Measurements from ENCODE around the gene RPRD2. TPM values are rescaled to one million over a fixed set of nuclear protein-coding genes. Genes with fewer than 3 reads are reported as not detected.

RPRD2 gene
- total and polyA plus RNA-seq, 9 of the 15 experiments (the other 6 are each of a cell fraction or from before 2014, with no cell fraction given): 1.5 to 21.6 (median 7.7) TPM

- TF ChIP-seq ARID3A (IDR thresholded peaks at IDR 0.05; ENCODE audit: borderline replicate concordance, low read depth, low read length): 0 out of 2 replicates have a peak, but pooled peaks have one; percentile 46
- no peak; the same call in 1 of the 2 replicates for TF ChIP-seq RFX1 (IDR thresholded peaks at IDR 0.05)
- peak; percentile 97 for TF ChIP-seq GTF2E2 (tag; IDR thresholded peaks at IDR 0.05)
- peak; percentile 85 for TF ChIP-seq ELF1 (tag; IDR thresholded peaks at IDR 0.05)
- TF ChIP-seq CLOCK (CRISPR knock-in tag; IDR thresholded peaks at IDR 0.05; ENCODE audit: borderline replicate concordance): no peak
- TF ChIP-seq ZNF143 (CRISPR knock-in tag; IDR thresholded peaks at IDR 0.05): peak; percentile 41; the same call in 1 of the 2 replicates
- TF ChIP-seq HMG20A (CRISPR knock-in tag; conservative IDR thresholded peaks at IDR 0.05): no peak
- TF ChIP-seq THRA (IDR thresholded peaks at IDR 0.05): no peak
- TF ChIP-seq ERF (CRISPR knock-in tag; IDR thresholded peaks at IDR 0.05): peak; percentile 89; the same call in 1 of the 2 replicates
- TF ChIP-seq, protein P1, sequence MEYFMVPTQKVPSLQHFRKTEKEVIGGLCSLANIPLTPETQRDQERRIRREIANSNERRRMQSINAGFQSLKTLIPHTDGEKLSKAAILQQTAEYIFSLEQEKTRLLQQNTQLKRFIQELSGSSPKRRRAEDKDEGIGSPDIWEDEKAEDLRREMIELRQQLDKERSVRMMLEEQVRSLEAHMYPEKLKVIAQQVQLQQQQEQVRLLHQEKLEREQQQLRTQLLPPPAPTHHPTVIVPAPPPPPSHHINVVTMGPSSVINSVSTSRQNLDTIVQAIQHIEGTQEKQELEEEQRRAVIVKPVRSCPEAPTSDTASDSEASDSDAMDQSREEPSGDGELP (CRISPR knock-in tag; IDR thresholded peaks at IDR 0.05; ENCODE audit: borderline replicate concordance): peak; percentile 57; the same call in 1 of the 2 replicates
- no peak for TF ChIP-seq PRMT5 (CRISPR knock-in tag; IDR thresholded peaks at IDR 0.05)
- no peak for TF ChIP-seq CAMTA2 (CRISPR knock-in tag; conservative IDR thresholded peaks at IDR 0.05)
- no peak for TF ChIP-seq ARHGAP35 (IDR thresholded peaks at IDR 0.05; ENCODE audit: partially characterized antibody)
- peak; percentile 71 for TF ChIP-seq GABPB1 (CRISPR knock-in tag; IDR thresholded peaks at IDR 0.05)
- 0 out of 2 replicates have a peak, but pooled peaks have one; percentile 24 for TF ChIP-seq ZNF354B (CRISPR knock-in tag; IDR thresholded peaks at IDR 0.05)
- no peak for TF ChIP-seq ZNF518B (CRISPR knock-in tag; IDR thresholded peaks at IDR 0.05)
- peak; percentile 81 for TF ChIP-seq ZNF644 (tag; IDR thresholded peaks at IDR 0.05; ENCODE audit: low read depth)
These were observed at the start of gene RPRD2 (continued) for GRCh38 chr1:150363426-150364230.
